ENCODE results near the gene RNF40.
"Not testable (repeated sequence)": the region's sequence is repeated elsewhere in the genome, so short reads cannot be mapped to it uniquely, and the experiment has no call there.

The RNF40 gene

DNA sequence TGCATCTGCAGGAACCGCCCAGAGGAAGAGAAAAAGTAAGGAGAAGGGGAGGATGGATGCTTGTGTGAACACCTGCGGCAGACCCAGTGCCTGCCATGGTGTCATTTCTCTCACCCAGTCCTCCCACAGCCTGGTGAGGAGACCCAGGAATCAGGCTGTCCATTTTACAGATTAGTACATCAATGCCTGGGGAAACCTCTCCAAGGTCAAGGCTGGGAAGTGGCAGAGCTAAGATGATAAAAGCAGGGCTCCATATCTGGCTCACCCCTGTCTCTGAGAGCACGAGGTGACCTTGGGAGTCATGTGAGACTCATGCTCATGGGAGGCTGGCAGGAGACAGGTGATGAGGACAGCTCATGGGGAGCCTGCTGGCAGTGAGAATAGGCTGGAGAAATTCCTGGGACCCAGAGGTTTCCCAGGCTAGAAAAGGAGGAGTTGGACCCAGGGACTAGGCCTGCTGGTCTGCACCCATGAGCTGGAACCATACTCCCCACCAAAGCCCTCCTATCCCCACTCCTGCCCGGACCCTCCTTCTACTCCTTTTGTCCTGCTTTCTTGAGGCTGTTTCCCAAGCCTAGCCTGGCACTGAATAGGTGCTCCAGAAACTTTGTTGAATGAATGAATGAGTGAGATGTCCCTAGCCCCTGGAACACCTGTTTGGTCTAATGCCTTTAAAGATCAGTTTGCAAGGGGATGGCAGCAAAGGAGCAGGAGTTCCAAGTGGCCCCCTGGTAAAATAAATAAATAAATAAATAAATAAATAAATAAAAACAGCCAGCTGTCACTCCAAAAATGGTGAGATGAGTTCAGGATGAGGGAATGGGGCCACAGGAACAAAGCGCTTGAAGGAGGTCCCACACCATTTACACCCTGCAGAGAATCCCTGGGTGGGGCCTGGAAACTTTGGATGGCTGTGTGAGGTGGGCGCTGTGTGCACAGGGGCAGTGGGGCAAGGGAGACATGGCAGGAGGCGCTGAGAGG, 23.3 kb downstream of the RNF40 start:
- DNase-seq, result no peak

DNA sequence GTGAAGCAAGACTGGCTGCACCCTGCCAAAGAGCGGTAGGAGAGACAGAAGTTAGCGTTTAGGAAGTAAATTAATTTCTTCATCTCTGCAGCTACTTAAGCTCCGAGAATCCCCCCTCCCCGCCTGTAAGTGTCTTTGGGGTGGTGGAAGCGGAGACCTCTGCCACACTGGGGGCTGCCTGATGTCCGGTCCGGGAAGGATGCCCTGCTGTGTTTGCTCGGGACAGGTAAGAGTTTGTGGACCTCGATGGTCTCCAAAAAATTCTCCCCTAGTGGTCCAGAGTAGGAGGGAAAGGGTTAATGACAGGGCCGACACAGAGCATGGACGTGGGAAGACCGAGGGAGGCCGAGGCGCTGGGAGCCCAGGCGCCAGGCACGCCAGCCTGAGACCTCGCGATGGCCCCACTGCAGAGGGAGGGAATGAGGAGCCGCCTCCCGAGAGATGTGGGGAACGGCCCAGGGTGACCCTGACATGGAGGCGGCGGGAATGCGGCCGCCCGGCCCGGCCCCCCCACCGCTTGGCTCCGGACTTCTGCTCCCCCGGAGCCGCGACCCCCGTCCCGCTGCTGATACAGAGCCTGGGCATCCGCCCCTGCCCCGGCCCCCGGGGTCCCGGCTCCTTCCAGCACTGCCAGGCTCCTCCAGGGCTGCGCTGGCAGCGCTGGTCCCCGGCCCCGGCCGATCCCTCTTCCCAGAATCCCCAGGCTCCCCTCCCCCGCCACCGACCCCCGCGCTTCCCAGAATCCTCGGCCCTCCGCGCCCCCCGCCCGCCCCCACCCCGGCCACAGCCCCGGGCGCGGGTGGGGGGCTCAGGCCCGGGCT, 24.2 kb downstream of the RNF40 start:
- no peak for DNase-seq

DNA sequence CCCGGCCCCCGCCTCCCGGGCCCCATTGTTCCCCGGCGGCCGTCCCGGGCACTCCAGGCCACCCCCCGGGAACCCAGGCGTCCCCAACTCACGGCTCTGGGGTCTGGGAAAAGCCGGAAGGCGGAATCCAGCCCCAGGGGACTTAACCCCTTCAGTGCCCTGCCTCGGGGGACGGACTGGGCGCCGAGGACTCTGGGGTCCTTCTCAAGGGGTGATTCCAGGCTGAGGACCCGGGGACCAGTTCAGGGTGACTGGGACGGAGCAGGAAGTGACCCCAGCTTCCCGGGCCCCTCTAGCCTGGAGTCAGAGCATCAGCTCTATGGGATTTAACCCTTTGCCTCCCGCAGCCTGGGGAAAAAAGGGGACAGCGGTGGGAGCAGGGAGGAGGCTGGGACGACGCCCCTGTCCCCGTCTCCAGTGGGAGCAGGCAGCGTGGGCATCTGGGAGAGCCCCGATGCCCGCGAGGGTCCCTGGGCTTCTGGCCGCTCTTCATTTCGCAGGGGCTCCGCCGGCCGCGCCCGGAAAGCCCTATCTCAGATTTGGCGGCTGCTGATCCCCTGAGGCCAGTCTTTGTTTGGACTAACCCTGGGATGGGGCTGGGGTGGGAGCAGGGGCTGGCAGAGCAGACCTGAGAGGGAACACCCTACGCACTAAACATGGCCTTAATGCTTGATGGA, 25.0 kb downstream of the RNF40 start, which contains the start of gene ZNF629:
TSS of gene ZNF629 (minus strand) at position 270 of the 677 bp plus-strand sequence. CDS start 2,723 bp downstream, outside the sequence.
- DNase-seq, result peak; percentile 44

DNA sequence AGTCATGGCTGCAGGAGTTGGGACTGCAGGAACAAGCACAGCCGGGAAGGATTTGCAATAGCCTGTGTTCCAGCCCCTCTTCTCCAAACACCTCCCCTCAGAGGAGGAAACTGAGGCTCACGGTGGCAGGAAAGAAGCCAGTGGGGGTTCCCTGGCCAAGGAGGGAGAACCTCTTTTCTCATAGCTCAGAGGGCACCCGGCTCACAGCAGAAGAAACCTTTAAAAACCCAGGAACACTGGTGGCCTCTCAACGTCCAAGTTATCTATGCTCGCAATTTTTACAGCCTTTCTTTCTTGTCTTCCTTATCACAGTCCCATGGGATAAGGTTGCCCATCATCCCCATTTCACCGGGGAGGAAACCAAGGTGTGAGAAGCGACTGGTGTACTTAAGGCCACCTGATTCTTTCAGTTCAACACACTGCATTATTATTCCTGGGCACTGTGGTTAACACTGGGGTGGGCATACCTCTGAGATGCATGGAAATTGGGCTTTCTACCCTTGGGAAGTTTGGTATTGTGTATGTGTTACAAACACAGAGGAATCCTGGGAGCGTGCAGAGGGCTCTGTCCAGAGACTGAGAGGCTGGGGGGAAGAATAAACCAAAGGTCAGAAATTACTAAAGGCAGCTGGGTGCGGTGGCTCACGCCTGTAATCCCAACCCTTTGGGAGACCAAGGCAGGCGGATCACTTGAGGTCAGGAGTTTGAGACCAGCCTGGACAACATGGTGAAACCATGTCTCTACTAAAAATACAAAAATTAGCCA, 25.7 kb downstream of the RNF40 start:
- no peak for DNase-seq

DNA sequence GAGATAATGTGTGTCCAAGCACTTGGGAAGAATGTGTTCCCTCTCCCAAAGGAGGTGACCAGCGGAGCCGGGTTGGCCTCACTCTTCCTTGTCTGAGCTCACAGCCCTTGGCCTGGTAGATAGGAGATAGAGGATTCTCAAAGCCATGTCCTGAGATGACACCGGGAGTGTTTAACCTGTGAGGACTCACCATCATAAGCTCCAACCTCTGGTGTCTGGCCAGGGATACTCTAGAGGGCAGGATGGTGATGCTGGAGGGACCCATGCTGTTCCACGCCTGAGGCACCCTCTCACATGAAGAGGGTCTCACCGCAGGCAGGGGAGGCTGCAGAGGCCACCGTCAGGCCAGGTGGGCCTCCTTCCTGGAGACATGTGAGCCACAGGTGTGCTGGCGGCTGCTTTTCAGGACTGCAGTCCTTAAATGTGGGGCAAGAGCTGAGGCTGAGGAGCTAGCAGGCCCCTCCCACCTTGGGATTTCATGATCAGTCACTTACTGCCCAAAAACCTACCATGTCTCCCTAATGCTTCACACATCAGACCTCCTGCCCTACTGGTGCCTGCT, 31.5 kb downstream of the RNF40 start:
- DNase-seq, result no peak

DNA sequence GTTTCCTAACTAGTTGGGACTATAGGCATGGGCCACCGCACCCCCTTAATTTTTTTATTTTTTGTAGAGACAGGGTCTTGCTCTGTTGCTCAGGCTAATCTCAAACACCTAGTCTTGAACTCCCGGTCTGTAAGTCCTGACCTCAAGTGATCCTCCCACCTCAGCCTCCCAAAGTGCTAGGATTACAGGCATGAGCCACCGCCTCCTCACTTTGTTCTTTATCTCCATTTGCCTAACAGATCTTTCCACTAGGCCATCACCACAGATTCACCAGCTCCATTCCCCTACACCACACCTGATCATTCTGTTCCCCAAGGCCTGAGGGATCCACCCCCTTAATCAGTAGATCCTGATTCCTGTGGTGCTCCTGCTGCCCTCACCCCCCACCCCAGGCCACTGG, 32.5 kb downstream of the RNF40 start:
- no peak for DNase-seq

DNA sequence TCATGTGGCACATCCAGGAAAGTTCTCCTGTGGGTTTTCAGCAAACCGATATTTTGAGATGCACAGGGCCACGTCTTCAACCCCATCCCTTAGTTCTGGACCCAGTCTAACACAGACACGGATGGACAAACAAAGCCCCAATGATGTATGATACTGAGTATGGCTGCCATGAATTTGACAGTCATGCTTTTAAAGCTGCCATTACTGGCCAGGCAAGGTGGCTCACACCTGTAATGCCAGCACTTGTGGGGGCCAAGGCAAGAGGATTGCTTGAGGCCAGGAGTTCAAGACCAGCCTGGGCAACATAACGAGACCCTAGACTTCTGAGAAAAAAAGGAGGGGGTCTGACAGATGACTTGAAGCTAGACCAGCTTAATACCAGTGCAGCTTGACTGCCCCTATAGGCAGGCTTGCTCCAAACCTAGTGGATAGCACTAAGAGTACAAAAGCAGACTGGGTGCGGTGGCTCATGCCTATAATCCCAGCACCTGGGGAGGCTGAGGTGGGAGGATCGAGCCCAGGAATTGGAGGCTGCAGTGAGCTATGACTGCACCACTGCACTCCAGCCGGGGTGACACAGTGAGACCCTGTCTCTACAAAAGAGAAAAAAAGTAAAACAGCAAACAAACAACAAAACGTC, 35.7 kb downstream of the RNF40 start:
- no peak for DNase-seq

DNA sequence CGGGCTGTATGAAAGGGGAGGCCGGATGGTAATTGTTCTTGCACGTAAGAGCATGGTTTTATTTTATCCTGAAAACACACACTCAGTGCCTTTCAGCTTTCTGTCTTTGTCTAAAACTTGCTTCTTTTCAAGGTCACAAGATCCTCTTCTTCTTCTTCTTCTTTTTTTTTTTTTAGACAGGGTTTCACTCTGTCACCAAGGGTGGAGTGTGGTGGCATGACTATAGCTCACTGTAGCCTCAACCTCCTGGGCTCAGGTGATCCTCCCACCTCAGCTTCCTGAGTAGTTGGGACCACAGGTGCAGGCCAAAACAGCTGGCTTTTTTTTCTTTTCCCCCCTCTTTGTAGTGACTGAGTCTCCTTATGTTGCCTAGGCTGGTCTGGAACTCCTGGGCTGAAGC, 40.8 kb downstream of the RNF40 start:
- no peak for DNase-seq

DNA sequence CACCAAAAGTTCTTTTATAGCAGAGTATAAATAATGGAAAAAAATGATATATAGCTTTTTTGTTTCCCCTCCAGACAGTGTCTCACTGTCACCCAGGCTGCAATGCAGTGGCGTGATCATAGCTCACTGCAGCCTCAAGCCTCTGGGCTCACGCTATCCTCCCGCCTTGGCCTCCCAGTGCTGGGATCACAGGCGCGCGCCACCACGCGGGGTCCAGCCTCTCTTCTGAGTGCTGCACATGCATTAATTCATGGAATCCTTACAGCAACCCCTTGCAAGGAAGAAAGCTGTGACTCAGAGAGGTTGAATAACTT, 42.9 kb downstream of the RNF40 start:
- no peak for DNase-seq

DNA sequence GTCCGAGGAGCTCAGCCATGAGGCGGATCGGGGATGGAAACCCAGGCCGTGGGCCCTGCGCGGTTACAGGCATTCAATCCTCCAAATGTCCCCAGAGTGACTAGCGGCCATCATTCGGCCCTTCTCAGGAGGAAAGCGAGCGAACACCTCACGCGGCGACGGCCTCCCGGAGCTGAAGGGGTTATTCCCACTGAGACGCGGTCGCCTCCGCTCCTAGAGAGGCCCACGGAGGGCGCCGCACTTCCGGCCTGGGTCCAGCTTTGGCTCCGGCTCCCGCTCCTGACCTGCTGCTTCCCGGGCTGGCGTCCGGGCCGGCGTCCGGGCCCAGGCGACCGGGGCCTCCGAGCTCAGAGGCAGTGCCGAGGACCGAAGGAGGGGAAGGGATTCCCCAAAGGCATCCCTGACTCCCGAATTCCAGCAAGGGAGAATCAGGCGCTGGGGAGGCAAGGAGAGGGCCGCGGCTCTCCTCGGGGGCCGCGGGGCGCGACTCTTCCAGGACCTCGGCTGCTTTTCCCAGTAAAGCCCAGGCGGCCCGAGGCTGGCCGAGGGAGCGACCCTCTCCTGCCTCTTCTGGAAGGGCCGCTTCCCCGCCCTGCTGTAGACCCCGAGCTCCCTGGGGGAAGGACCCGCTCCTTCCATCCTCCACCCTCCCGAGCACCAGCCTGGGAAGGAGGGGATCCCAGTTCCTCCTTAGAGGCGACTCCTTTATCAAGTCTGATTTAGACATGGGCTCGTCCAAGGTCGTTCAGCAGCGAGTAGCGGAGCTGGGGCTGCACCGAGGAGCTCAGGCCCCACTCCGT, 43.4 kb downstream of the RNF40 start:
- peak; percentile 68 for DNase-seq

DNA sequence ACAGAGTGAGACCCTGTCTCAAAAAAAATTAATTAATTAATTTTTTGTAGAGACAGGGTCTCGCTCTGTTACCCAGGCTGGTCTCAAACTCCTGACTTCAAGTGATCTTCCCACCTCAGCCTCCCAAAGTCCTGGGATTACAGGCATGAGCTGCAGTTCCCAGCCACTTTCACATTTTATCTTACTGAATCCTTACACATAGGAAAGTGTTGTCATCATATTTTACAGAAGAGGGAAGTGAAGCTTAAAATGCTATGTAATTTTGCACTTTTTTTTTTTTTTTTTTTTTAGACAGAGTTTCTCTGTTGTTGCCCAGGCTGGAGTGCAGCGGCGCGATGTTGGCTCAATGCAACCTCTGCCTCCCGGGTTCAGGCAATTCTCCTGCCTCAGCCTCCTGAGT, 46.0 kb downstream of the RNF40 start:
- DNase-seq, result no peak

DNA sequence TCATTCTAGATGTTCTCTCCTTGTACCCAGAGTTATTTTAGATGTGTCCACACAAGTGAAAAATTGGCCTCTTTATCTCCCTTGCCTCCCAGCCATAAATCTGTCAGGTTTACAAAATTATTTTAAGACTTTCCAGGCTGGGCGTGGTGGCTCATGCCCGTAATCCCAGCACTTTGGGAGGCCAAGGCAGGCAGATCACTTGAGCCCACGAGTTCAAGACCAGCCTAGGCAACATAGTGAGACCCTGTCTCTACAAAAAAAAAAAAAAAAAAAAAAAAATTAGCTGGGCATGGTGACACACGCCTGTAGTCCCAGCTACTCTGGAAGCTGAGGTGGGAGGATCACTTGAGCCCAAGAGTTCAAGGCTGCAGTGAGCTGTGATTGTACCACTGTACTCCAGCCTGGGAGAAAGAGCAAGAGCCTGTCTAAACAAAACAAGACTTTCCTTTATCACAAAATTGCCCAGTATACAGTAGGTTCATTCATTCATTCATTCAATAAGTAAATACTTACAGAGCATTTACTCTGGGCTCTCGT, 46.8 kb downstream of the RNF40 start:
- not testable (repeated sequence) for DNase-seq

DNA sequence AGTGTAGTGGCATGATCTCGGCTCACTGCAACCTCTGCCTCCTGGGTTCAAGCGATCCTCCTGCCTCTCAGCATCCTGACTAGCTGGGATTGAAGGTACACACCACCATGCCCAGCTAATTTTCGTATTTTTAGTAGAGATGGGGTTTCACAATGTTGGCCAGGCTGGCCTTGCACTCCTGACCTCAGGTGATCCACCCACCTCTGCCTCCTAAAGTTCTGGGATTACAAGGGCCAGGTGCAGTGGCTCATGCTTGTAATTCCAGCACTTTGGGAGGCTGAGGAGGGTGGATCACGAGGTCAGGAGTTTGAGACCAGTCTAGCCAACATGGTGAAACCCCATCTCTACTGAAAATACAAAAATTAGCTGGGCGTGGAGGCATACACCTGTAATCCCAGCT, 47.6 kb downstream of the RNF40 start:
- DNase-seq, result not testable (repeated sequence)

DNA sequence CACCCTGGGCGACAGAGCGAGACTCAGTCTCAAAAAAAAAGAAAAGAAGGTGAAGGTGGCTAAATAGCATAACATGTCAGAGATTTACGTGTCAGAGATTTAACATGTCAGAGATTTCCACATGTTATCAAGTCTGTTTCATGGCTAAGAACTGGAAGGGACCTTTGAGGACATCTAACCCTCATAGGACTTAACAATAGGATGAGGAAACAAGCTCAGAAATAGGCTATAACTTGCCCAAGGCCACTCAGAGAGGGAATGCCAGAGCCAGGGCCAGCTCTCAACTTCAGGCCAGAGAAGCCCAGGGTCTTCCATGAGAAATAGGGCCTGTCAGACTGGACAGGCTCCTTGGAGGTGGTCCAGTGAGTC, 51.7 kb downstream of the RNF40 start:
- no peak for DNase-seq

DNA sequence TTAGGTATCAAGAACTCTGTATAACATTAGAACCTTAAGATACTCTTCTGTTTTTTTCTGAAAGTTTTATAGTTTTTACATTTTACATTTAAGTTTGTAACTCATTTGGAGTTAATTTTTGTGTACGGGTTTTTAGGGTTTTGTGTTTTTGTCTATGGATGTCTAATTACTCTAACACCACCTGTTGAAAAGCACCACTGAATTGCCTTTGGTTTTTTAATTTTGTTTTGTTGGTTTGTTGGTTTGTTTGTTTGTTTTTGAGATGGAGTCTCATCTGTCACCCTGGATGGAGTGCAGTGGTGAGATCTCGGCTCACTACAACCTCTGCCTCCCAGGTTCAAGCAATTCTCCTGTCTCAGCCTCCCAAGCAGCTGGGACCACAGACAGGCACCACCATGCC, 54.6 kb downstream of the RNF40 start:
- DNase-seq, result no peak

DNA sequence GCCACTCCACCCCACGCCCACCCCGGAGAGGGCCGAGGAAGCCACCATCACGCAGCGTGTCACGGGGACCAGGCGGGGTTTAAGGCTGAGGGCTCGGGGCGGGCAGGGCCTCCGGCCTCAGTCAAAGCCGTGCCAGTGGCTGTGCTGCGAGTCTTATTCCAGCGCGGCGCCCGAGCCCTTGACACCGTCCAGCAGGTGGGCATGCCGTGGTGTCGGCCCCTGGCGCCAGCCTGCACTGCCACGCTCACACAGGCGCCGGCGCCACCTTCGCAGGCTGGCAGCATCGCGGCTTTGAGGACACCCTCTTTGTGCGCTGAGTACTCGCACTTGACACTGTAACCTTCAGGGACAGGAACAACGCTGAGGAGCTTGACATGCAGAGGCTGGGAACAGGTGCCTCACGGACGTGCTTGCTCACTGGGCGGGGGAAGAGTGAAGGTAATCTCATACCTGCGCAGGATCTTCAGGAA, 58.9 kb downstream of the RNF40 start:
- no peak for DNase-seq

DNA sequence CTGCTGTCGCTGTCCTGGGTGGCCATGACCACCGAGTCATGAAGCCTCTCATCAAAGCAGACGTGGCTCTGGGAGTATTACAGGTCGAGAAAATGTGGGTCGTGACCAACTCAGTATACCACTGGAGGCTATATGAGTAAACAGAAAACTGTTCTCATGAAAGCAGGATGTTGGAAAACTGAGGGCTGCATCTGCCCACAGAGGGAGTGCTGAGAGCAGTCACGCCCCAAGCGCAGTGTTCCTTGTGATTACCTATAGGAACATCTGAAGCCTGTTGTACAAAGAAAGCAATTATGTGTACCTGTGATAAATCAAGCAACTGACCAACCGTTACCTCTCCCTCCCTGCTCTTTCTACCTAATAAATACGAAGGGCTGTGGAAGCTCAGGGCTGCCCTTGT, 59.3 kb downstream of the RNF40 start:
- not testable (repeated sequence) for DNase-seq

DNA sequence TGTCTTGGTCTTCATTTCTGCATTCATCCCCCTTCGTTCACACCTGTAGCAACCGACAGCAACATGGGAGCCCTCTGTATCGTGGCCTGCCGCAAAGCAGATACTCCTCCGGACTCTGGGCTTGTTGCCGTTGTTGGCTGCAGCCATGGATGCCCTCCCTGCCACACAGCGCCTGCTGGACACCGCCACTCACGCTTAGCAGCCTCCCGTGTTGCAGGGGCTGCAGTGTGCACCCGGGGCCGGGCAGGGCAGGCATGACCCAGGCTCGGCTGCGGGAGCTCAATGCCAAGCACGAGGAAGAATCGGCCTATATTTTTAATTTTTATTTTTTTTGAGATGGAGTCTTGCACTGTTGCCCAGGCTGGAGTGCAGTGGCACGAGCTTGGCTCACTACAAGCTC, 59.8 kb downstream of the RNF40 start:
- no peak for DNase-seq

Data from stimulated activated CD4-positive, alpha-beta T cell treated with anti-CD3 and anti-CD28 coated beads, Interleukin-4, amount 100 ng/mL, for 1 hour (primary cell).